ENCODE data around the gene RNF157. TPM values are rescaled to one million over a fixed set of nuclear protein-coding genes. Genes with fewer than 3 reads are reported as not detected.
"Not testable (repeated sequence)": the region's sequence is repeated elsewhere in the genome, so short reads cannot be mapped to it uniquely, and the experiment has no call there.

RNF157 gene
- total RNA-seq, 1 donor from 2014 or later = 0.26 TPM

DNA sequence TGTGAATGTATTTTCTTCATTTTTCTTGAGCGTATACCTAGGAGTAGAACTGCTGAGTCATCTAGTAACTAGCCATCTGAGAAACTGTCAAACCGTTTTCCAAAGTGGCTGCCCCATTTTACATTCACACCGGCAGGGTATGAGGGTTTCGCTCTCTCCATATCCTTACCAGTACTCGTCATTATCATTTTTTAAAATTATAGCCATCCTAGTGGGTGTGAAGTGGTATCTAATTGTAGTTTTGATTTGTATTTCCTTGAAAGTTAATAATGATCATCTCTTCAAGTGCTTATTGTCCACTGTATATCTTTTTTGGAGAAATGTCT lies 6.0 kb downstream of the RNF157 start:
- DNase-seq (ENCODE audit: low read depth in 2 of 2) = no peak

- DNase-seq (ENCODE audit: low read depth in 2 of 2) = no peak
These were observed 6.5 kb downstream of the RNF157 start for GRCh38 chr17:76233588-76234353.

DNA sequence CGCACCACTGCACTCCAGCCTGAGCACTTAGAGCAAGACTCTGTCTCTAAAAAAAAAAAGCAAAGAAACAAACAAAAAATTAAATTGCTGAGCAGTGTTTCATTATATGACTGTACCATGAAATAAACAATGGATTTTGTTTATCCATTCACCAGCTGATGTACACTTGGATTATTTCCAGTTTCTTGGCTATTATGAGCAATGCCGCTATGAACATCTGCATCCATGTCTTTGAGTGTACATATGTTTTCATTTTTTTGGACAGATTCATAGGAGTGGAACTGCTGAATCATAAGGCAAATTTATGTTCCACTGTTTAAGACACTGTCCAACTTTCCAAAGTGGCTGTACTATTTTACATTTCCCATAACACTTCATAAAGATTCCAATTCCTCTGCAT lies 8.0 kb downstream of the RNF157 start:
- DNase-seq (ENCODE audit: low read depth in 2 of 2) = peak in 1 of 2 donors; percentile 26

DNA sequence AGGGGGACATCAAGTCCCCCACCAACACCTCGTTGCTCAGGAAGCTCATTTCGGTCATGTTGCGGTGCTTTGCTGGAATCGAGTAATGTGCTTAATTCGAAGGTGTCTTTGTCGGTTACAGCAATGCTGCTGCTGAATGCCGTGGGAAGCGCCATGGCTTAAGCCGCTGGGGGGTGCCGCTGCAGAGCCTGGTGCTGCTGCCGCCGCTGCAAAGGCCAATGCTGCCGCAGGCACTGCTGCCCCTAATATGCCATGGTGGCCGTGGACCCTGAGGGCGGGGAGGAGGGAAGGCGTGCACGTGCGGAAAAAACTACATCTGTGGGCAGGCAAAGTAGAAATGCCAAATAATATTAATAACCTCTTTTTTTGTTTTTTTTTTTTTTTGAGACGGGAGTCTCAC lies 13.5 kb downstream of the RNF157 start:
- DNase-seq (ENCODE audit: low read depth in 2 of 2) = not testable (repeated sequence)

- not testable (repeated sequence) for DNase-seq (ENCODE audit: low read depth in 2 of 2)
These were observed 14.8 kb downstream of the RNF157 start for GRCh38 chr17:76225373-76226086.

- no peak for DNase-seq (ENCODE audit: low read depth in 2 of 2)
These were observed 16.5 kb downstream of the RNF157 start for GRCh38 chr17:76223802-76224201.

GRCh38 chr17:76219670-76220383 lies 20.5 kb downstream of the RNF157 start:
- DNase-seq (ENCODE audit: low read depth in 2 of 2) = no peak

DNA sequence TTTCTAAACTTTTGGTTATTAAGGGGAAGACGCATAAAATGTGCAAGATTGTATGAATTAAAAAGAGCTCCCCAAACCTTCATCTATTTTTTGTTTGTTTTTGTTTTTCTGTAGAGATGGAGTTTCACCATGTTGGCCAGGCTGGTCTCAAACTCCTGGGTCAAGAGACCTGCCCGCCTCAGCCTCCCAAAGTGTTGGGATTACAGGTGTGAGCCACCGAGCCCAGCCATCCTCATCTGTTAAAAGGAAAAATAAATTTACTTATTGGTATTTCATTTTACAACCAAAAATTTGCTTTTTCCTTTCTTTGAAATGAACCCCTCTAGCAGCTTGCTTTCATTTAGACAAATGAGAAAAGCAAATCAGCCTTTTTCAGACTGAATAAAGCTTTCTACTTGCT lies 23.2 kb downstream of the RNF157 start:
- no peak for DNase-seq (ENCODE audit: low read depth in 2 of 2)

DNA sequence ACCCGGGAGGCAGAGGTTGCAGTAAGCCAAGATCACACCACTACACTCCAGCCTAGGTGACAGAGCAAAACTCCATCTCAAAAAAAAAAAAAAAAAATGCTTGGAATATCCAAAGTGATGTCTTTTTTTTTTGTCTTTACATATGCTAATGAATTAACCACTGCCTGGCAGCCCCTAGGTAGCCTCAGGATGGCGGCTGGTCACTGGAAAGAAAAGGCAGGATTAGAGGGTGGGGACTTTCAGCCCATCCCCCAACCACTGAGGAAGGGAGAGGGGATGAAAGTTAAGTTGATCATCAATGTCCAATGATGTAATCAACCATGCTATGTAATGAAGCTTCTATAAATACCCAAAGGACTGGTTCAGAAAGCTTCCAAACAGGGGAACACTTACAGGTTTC lies 26.8 kb downstream of the RNF157 start:
- DNase-seq (ENCODE audit: low read depth in 2 of 2) = no peak

GRCh38 chr17:76208120-76208519 lies 32.2 kb downstream of the RNF157 start:
- no peak for DNase-seq (ENCODE audit: low read depth in 2 of 2)

- DNase-seq (ENCODE audit: low read depth in 2 of 2) = no peak
These were observed 32.8 kb downstream of the RNF157 start for GRCh38 chr17:76207275-76208059.

DNA sequence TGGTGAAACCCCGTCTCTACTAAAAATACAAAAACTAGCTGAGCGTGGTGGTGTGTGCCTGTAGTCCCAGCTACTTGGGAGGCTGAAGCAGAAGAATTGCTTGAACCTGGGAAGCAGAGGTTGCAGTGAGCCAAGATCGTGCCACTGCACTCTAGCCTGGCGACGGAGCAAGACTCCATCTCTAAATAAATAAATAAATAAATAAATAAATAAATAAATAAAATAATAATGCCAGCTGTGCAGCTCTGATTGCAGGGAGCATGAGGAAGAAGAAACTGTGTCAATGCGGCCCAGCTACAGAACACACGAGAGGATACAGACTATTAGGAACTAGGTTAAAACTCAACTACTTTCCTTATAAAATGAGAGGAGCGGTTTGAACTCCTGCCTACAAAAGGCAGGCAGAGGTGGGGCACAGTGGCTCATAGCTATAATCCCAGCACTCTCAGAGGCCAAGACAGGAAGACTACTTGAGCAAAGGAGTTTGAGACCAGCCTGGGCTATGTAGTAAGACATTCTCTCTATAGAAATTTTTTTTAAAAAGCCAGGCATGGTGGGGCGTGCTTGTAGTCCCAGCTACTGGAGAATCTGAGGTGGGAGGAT lies 34.6 kb downstream of the RNF157 start:
- not testable (repeated sequence) for DNase-seq (ENCODE audit: low read depth in 2 of 2)

DNA sequence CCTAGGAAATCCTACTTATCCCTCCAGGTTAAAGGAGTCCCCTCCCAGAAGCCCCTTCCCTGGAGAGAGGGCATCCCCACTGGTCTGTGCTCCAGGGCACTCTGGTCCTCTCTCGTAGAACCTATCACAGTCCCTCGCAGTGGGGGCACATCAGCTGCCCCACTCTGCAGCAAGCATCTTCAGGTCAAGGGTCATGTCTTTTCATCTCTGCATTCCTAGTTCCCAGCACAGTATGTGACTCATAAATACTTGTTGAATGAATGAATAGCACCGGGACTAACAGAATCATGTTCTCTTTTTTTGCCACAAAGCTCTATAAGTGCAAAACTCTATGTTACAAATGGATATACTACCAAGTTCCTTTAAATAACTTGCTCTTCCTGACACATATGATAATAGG lies 36.0 kb downstream of the RNF157 start:
- DNase-seq (ENCODE audit: low read depth in 2 of 2) = no peak

GRCh38 chr17:76200354-76200753 lies 39.9 kb downstream of the RNF157 start:
- DNase-seq (ENCODE audit: low read depth in 2 of 2) = no peak

DNA sequence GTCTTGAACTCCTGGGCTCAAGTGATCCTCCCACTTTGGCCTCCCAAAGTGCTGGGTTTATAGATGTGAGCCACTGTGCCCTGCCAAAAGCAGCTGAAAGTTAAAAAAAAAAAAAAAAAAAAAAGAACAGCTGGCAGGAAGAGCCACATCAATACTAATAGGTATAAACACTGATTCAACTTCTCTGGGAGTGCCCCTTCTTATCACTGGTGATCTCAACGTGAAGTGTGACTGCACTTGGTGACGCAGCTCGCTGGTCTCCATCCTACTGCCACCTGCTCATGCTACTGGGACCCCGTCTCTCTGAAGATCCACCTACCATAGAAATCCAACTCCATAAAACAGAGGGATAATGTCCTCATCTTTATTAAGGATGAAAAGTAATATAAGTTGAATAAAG lies 40.8 kb downstream of the RNF157 start:
- DNase-seq (ENCODE audit: low read depth in 2 of 2) = no peak

DNA sequence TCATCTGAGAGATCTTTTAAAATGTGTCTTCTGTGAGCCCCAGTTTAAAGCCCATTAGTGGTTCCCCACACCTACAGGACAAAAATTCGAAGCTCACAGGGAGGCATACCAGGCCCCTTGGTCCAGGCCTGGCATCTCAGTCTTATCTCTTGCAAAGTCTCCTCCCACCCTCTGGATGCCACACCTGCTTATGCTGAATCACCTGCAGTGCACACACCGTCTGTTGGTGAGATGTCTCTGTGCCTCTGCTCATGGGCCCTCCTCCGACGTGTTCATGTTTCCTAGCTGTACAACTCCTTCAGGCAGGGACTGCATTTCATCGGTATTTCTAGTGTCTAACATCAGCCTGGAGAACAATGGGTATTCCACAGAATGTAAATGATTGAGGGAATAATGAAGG lies 41.6 kb downstream of the RNF157 start:
- no peak for DNase-seq (ENCODE audit: low read depth in 2 of 2)

DNA sequence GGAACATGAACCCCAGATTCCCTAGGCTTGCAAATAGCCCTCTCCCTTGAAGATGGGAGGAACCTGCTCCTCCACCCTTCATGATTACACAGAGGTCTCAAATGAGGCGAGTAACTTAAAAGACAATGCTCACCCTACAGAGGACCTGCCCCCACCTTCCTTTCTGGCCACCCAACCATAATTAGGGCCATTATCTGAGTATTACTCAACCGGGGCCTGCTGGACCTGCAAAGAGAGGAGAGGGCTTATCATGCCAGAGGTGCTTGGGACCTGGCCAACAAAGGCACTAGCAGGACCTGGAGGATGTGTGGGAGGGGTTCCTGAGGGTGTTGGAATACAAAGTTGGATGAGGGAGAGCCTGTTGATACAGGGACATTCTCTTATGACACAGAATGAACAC lies 42.4 kb downstream of the RNF157 start:
- no peak for DNase-seq (ENCODE audit: low read depth in 2 of 2)

GRCh38 chr17:76196675-76197074 lies 43.6 kb downstream of the RNF157 start:
- no peak for DNase-seq (ENCODE audit: low read depth in 2 of 2)

- DNase-seq (ENCODE audit: low read depth in 2 of 2) = no peak
These were observed 44.8 kb downstream of the RNF157 start for GRCh38 chr17:76195281-76196096.

DNA sequence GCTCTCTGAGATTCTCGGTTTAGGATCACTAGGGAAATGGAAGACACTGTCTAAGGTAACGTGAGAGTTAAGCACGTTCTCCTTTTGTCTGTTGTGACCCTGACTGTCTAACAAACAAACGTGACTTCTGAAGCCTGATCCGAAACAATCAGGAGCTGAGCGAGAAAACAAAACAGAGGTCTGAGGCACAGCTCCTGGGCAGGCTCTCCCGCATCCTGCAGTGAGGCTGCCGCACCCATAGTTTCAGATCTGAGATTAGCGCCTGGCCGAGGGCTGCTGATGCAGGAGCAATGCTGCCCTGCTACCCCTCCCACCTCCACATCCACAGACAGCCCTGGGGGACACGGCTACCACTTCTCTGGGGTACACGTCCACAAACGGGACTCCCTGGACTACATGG lies 46.7 kb downstream of the RNF157 start:
- no peak for DNase-seq (ENCODE audit: low read depth in 2 of 2)

- peak in 1 of 2 donors; percentile 2 for DNase-seq (ENCODE audit: low read depth in 2 of 2)
These were observed 48.4 kb downstream of the RNF157 start for GRCh38 chr17:76191896-76192295.
